ENCODE results near the gene KDF1.

DNA sequence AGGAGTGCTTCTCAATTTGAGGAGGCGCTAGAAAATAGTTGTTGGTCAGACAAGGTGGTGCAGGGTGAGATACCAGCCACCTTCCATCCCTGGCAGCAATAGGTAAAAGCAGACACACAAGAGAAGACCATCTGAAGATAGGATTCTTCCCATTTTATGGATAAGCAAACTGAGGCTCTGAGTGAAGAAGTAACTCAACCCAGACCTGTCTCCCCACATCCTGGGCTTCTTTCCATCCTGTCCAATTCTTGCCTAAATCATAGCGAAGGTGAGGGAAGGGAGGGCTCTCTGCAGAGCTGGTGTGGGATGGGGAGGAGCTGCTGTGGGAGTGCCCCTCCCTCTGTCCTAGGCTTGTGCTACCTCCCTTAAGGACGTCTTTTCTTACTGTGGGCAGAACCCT, 11.3 kb upstream of the KDF1 start:
- TF ChIP-seq, protein P1, sequence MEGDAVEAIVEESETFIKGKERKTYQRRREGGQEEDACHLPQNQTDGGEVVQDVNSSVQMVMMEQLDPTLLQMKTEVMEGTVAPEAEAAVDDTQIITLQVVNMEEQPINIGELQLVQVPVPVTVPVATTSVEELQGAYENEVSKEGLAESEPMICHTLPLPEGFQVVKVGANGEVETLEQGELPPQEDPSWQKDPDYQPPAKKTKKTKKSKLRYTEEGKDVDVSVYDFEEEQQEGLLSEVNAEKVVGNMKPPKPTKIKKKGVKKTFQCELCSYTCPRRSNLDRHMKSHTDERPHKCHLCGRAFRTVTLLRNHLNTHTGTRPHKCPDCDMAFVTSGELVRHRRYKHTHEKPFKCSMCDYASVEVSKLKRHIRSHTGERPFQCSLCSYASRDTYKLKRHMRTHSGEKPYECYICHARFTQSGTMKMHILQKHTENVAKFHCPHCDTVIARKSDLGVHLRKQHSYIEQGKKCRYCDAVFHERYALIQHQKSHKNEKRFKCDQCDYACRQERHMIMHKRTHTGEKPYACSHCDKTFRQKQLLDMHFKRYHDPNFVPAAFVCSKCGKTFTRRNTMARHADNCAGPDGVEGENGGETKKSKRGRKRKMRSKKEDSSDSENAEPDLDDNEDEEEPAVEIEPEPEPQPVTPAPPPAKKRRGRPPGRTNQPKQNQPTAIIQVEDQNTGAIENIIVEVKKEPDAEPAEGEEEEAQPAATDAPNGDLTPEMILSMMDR (IDR thresholded peaks at IDR 0.05; ENCODE audit: extremely low read depth in 1 of 2, insufficient read depth in 1 of 2, low read depth in 1 of 2, low read length in 2 of 2): no peak
- TF ChIP-seq POLR2A (IDR thresholded peaks at IDR 0.05; ENCODE audit: low read depth, low read length): no peak
- TF ChIP-seq EZH2 (IDR thresholded peaks at IDR 0.05; ENCODE audit: borderline replicate concordance, low read depth, low read length, severe bottlenecking): no peak
- TF ChIP-seq MYC (IDR thresholded peaks at IDR 0.05; ENCODE audit: low read depth, low read length): no peak
- TF ChIP-seq JUN (IDR thresholded peaks at IDR 0.05; ENCODE audit: borderline replicate concordance, insufficient read depth, insufficient read length, low read depth): no peak
- no peak for TF ChIP-seq GATA2 (IDR thresholded peaks at IDR 0.05; ENCODE audit: insufficient read depth, insufficient read length, low read depth, low read length)
- TF ChIP-seq, protein P2, sequence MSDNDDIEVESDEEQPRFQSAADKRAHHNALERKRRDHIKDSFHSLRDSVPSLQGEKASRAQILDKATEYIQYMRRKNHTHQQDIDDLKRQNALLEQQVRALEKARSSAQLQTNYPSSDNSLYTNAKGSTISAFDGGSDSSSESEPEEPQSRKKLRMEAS (IDR thresholded peaks at IDR 0.05; ENCODE audit: insufficient read depth, insufficient read length): no peak
- no peak for TF ChIP-seq POLR2AphosphoS5 (IDR thresholded peaks at IDR 0.05; ENCODE audit: insufficient read depth, low read depth, low read length)
- no peak for TF ChIP-seq FOS (IDR thresholded peaks at IDR 0.05; ENCODE audit: borderline replicate concordance, insufficient read depth, low read length)

Data from endothelial cell of umbilical vein (primary cell).